Heart right ventricle (tissue), 16 donors: ENCODE measurements around the gene RMND5B. TPM values are rescaled to one million over a fixed set of nuclear protein-coding genes. Genes with fewer than 3 reads are reported as not detected.
A peak's percentile ranks its signal among the peaks of the same experiment; 100 is the strongest.

Experiments used
- ATAC-seq, 8 donors: fragments of 200-7000 bp; cut with Tn5 transposase; one replicate each; pipeline ENCODE4 v1.9.1; 2020; ENCODE audit warnings: mild to moderate bottlenecking in 8 of 8, moderate library complexity in 8 of 8, moderate number of reproducible peaks in 1 of 8
- DNase-seq, 2 donors: peaks; one replicate each; pipeline ENCODE4 v3.0.0-alpha.2; 2020
- H3K27ac ChIP-seq, 10 donors: fragments of 200-600 bp; sonication (generic) in 2 of 10; one replicate each; pipeline versions ENCODE4 v1.5.0 to v1.8.0; 2020 to 2022; ENCODE audit warnings: mild to moderate bottlenecking in 3 of 10
- H3K27me3 ChIP-seq, 7 donors: fragments of 200-600 bp; one replicate each; pipeline ENCODE4 v1.8.0; 2021 to 2022; ENCODE audit warnings: mild to moderate bottlenecking in 2 of 7
- H3K36me3 ChIP-seq, 9 donors: fragments of 200-600 bp; sonication (generic) in 1 of 9; one replicate each; pipeline versions ENCODE4 v1.5.0 to v1.8.0; 2020 to 2022; ENCODE audit warnings: mild to moderate bottlenecking in 2 of 9
- H3K4me1 ChIP-seq, 9 donors: fragments of 200-600 bp; sonication (generic) in 1 of 9; one replicate each; pipeline versions ENCODE4 v1.5.0 to v1.8.0; 2020 to 2022; ENCODE audit warnings: mild to moderate bottlenecking in 4 of 9
- H3K4me3 ChIP-seq, 10 donors: fragments of 200-600 bp; sonication (generic) in 2 of 10; one replicate each; pipeline versions ENCODE4 v1.5.0 to v1.8.0; 2020 to 2022; ENCODE audit warnings: mild to moderate bottlenecking in 7 of 10, moderate library complexity in 2 of 10
- H3K9me3 ChIP-seq, 11 donors: fragments of 200-600 bp in 10 of 11; sonication (generic) in 2 of 11; one replicate each; pipeline versions ENCODE4 v1.5.0 to v1.8.0; 2013 to 2022; ENCODE audit warnings: mild to moderate bottlenecking in 2 of 11, control low read depth in 1 of 11, moderate library complexity in 1 of 11
- CTCF ChIP-seq, 9 donors: fragments of 200-600 bp; sonication (generic) in 2 of 9; IDR thresholded peaks; one replicate each; pipeline versions ENCODE4 v1.5.0 to v1.8.0; 2021 to 2022; ENCODE audit warnings: antibody characterized with exemption in 9 of 9, mild to moderate bottlenecking in 5 of 9, moderate library complexity in 1 of 9
- WGBS, 2 donors: extraction: QIAGEN DNeasy Blood & Tissue Kit; methylation state at CpG; one replicate each; pipeline ENCODE4 v1.1.7; 2013; ENCODE audit warnings: inconsistent platforms in 1 of 2; 5-methylcytosine and 5-hydroxymethylcytosine counted together
- intact Hi-C, 10 donors: fragments of 100-400 bp; cut with DNase I; formaldehyde crosslinking; loops; one replicate each; pipeline versions ENCODE4 v1.11.1 to v1.14.2; 2022
- polyA plus RNA-seq, 2 donors: library from polyadenylated mRNA; stranded (reverse); fragments of 200-250 nt; gene quantifications; one replicate each; pipeline ENCODE4 v1.2.3, GENCODE V29; 2013
- total RNA-seq, 10 donors: library from RNA; stranded (reverse); fragmentation: NEBNext Ultra II Directional in 3 of 10; extraction: Animal tissue kit (Norgen Biotek cat#: 25700) in 3 of 10; gene quantifications; one replicate each; pipeline versions ENCODE4 v1.2.1 to v1.2.4, GENCODE V29; 2021 to 2023
- donor health status: Arrhythmogenic right ventricular cardiomyopathy.
- donor health status: ischemic (EF 13 %, LVEDD 7.1; RV severe dilation, severe dysfunction).
- donor health status: healthy with polysubstance abuse.
- donor health status: DM: no; HTN: yes; CAD: no.
- donor health status: DM: no; HTN: no; CAD: no.
- donor health status: ischemic (EF 25% LVEDD 6.9; RV normal size, moderate dysfunction).
- donor health status: ischemic (EF 25% LVEDD 5.7; RV mildly dilated, moderate dysfunction).
- donor health status: healthy.
- donor health status: DM: yes; HTN: yes; CAD: no.
- donor health status: Ischemic cardiomyopathy.
- donor health status: ischemic (EF 35%, LVEDD 5.7; RV mildly dilated, moderate dysfunction).
- donor health status: nonischemic (EF 11% LVEDD 7.7; RV severe dilation, severe dysfunction).
- donor health status: DM: yes; HTN: yes; CAD: no.
- donor health status: PGD.
- donor health status: ischemic (EF 29% LVEDD 5.4; RV normal size, mild dysfunction).
- donor health status: nonischemic (EF 23%, LVEDD 6.1; RV moderate dilation, normal function).

The RMND5B gene
- total and polyA plus RNA-seq, 12 donors, result 29.1 to 38.5 (median 32.8) TPM

DNA sequence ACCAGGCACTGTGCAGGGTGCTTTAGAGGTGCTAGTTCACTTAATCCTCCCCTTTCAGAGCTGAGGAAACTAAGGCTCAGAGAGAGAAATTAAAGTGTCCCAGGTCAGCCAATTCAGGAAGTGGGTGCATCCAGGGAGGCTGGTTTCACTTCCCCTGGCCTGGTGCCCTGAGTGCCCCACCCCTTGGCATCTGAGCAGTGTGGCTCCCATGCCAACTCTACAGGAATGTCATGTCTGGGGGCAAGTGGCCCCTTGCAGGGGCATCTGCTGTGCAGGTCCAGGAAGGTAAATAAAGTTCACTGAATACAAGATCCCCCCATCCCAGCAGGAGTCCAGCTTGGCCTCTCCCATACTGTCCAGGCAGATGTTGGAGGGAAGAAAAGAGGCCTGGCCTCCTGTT, 21.8 kb upstream of the RMND5B start:
- ATAC-seq, result no peak

GRCh38 chr5:178110511-178110910, 20.3 kb upstream of the RMND5B start:
- no peaks in the 10 kb centered on the region for H3K36me3 ChIP-seq
- intact Hi-C loops, result loop anchor here in 3 of 10 donors (5.0 kb wide), 3 partner anchors 33 to 42 kb away; partner anchors contain the start of gene NHP2 (in 1 of the 3)
- H3K9me3 ChIP-seq, result peaks cover 0 to 5% (median 0%) of the 10 kb centered on the region in 11 donors
- H3K4me1 ChIP-seq, result peaks cover 4 to 30% (median 19%) of the 10 kb centered on the region in 9 donors
- no peak overlapping the region for H3K4me3 ChIP-seq
- ATAC-seq, result no peak
- no peak for DNase-seq
- H3K27ac ChIP-seq, result no peak overlapping the region
- TF ChIP-seq CTCF (IDR thresholded peaks at IDR 0.05), result no peak
- WGBS, 2 donors, result 92 to 93% methylated on average over 9 of the region's 9 CpGs
- peaks cover 0 to 41% (median 27%) of the 10 kb centered on the region in 7 donors for H3K27me3 ChIP-seq

More for the DNA sequence above, 21.8 kb upstream of the RMND5B start:
- H3K9me3 ChIP-seq, result peaks cover 0 to 5% (median 0%) of the 10 kb centered on the region in 11 donors
- peaks cover 0 to 15% (median 7%) of the 10 kb centered on the region in 9 donors for H3K4me1 ChIP-seq
- no peak for DNase-seq
- peaks cover 0 to 25% (median 11%) of the 10 kb centered on the region in 7 donors for H3K27me3 ChIP-seq
- no peak overlapping the region for H3K27ac ChIP-seq
- no peak overlapping the region for H3K4me3 ChIP-seq
- intact Hi-C loops, result no loop called here
- H3K36me3 ChIP-seq, result no peaks in the 10 kb centered on the region
- no peak for TF ChIP-seq CTCF (IDR thresholded peaks at IDR 0.05)

DNA sequence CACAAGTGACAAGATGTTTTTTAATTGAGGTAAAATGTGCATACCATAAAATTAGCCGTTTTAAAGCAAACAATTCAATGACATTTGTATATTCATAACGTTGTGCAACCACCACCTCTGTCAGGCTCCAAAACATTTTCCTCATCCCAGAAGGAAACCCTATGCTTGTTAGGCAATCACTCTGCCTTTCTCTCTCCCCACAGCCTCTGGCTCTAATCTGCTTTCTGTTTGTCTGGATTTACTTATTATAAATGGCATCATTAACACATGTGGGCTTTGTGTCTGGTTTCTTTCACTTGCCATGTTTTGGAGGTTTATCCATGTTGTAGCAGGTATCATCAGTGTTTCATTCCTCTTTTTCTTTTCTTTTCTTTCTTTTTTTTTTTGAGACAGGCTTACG, 18.9 kb upstream of the RMND5B start:
- peaks cover 0 to 55% (median 32%) of the 10 kb centered on the region in 7 donors for H3K27me3 ChIP-seq
- H3K36me3 ChIP-seq, result no peaks in the 10 kb centered on the region
- ATAC-seq (no peak), DNase-seq (no peak)
- TF ChIP-seq CTCF (IDR thresholded peaks at IDR 0.05), result no peak
- WGBS, 2 donors, result 72 to 80% methylated on average over 3 of the region's 3 CpGs
- no peak overlapping the region for H3K4me3 ChIP-seq
- H3K27ac ChIP-seq, result no peak overlapping the region
- peaks cover 9 to 43% (median 26%) of the 10 kb centered on the region in 9 donors for H3K4me1 ChIP-seq
- intact Hi-C loops, result loop anchor here in 3 of 10 donors (5.0 kb wide), 3 partner anchors 35 to 40 kb away; partner anchors contain the start of gene NHP2 (in 1 of the 3)
- peaks cover 0 to 5% (median 0%) of the 10 kb centered on the region in 11 donors for H3K9me3 ChIP-seq

- TF ChIP-seq CTCF (IDR thresholded peaks at IDR 0.05), result no peak
- WGBS, 2 donors, result 80 to 81% methylated on average over 5 of the region's 5 CpGs
- Histone ChIP-seq H3K36me3 (no peaks in the 10 kb centered on the region), H3K4me3 (peak overlapping the region in 1 of 10 donors; percentile 61), H3K27ac (peak overlapping the region in 5 of 10 donors; percentile 77 to 86 (median 82)), H3K27me3 (peaks cover 0 to 60% (median 33%) of the 10 kb centered on the region in 7 donors), H3K9me3 (peaks cover 0 to 5% (median 0%) of the 10 kb centered on the region in 11 donors), H3K4me1 (peaks cover 9 to 48% (median 32%) of the 10 kb centered on the region in 9 donors)
- ATAC-seq (no peak), DNase-seq (no peak)
- intact Hi-C loops, result loop anchor here in 3 of 10 donors (5.0 kb wide), 3 partner anchors 35 to 40 kb away; partner anchors contain the start of gene NHP2 (in 1 of the 3)
Measured at GRCh38 chr5:178112545-178112944, 18.3 kb upstream of the RMND5B start.
